Fibroblast of skin of scalp (primary cell): ENCODE results near the gene PANK2.
A peak's percentile ranks its signal among the peaks of the same experiment; 100 is the strongest.
"Not testable (repeated sequence)": the region's sequence is repeated elsewhere in the genome, so short reads cannot be mapped to it uniquely, and the experiment has no call there.

Source experiments
- DNase-seq: peaks from one replicate; pipeline ENCODE4 v3.0.0-alpha.2; 2013

PANK2 gene

DNA sequence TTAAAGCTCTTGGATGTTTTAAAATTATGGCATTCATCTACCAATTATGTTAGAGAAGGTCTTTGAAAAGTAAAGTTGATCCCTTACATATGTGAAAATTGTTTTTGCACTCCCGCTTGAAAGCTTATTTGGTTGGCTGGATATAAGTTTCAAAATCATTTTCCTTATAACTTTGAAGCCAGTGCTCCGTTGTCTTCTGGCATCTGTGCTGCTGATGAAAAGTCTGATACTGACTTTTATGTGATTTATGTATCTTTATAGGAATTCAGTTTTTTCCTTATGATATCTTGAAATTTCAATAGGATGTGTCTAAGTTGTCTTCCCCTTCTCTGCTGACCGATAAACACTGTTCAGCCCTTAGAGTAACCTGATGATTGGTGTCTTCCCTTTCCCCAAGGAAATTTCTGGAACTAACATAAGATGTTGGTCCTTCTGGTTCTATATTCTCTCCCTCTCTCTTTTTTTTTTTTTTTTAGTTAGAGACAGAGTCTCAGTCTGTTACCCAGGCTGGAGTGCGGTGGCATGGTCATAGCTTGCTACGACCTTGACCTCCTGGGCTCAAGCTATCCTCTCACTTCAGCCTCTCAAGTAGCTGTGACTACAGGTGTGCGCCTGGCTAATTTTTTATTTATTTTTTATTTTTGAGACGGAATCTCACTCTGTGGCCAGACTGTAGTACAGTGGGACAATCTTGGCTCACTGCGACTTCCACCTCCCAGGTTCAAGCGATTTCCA lies 12.7 kb downstream of the PANK2 start:
- DNase-seq: no peak

DNA sequence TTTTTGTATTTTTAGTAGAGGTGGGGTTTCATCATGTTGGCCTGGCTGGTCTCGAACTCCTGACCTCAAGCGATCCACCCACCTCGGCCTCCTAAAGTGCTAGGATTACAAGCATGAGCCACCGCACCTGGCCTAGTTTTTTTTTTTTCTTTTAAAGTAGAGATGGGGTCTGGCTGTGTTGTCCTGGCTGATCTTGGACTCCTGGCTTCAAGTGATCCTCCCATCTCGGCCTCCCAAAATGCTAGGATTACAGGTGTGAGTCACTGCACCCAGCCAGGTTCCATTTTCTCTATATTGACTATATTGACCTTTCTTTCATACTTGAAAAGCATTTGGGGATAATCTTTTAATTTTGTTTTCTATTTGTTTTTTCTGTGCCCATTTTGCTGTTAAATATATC lies 13.3 kb downstream of the PANK2 start:
- no peak for DNase-seq

DNA sequence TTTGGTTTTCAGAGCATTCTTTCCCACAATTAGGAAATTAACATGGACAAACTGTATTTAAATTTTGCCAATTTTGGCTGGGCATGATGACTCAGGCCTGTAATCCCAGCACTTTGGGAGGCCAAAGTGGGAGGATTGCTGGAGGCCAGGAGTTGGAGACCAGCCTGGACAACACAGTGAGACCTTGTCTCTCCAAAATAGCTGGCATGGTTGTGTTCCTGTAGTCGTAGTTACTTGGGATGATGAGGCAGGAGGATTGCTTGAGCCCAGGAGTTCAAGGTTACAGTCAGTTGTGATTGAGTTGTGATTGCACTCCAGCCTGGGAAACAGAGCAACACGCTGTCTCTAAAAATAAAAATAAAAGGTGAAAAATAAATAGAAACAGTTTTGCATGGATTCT lies 15.0 kb downstream of the PANK2 start:
- no peak for DNase-seq

DNA sequence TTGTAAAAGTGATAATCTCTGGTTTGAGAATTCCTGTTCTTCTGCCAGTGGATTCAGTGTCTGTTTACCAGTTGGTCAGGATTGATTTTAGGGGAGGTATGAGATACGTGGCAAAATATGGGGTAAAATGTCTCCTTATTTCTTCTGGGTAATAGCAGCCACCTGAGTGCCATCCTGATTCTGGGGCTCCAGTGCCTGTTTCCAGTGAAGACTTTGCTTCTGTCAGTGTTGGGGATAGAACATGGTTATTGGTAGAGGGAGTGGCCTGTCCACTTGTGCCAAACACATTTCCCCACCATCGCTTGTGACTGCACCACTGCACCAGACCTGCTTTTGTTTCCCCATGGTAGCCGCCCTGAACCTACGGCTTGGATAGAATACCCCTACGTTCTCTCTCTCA lies 15.7 kb downstream of the PANK2 start:
- DNase-seq: no peak

DNA sequence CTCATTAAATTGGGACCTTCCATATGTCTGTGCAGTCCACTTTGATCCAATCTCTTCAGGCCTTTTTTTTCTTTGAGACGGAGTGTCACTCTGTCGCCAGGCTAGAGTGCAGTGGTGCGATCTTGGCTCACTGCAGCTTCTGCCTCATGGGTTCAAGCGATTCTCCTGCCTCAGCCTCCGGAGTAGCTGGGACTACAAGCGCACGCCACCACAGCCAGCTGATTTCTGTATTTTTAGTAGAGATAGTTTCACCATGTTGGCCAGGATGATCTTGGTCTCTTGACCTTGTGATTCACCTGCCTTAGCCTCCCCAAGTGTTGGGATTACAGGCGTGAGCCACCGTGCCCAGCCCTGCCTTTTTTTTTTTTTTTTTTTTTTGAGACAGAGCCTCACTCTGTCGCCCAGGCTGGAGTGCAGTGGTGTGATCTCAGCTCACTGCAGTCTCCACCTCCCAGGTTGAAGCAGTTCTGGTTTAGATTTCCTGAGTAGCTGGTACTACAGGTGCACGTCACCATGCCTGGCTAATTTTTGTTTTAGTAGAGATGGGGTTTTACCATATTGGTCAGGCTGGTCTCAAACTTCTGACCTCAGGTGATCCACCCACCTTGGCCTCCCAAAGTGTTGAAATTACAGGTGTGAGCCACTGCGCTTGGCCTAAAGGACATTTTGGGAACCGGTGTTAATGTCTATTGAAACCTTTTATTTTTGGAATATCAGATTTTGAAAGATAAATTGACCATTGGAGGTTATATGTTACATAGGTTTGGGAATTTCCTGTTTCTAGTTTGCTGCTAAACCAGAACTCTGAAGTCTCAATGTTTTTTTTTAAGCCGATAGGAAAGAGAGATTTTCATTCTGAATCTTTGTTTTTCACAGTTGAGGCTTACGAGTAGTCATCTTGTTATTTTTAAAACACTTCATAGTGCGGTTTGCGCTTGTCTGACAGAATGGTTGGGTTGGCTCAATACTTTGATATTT lies 17.8 kb downstream of the PANK2 start:
- not testable (repeated sequence) for DNase-seq

DNA sequence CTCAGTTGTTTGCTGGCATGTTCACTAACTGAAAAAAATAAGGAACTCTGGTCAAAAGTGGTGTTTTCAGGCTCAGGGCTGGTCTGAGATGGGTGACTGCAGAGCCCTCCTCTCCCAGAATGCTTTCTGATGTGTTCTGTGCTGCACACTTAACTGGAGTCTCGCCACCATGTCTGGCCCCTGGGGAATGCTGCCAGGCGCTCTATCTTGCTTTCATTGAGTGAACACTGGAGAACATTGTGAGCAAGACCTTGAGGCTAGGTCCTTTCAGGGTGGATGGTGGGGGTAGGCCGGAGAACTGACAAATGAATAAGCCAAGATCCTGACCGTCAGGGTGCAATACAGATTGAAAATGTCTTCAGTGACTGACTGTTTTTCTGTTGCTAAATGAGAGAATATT lies 19.5 kb downstream of the PANK2 start:
- DNase-seq: no peak

DNA sequence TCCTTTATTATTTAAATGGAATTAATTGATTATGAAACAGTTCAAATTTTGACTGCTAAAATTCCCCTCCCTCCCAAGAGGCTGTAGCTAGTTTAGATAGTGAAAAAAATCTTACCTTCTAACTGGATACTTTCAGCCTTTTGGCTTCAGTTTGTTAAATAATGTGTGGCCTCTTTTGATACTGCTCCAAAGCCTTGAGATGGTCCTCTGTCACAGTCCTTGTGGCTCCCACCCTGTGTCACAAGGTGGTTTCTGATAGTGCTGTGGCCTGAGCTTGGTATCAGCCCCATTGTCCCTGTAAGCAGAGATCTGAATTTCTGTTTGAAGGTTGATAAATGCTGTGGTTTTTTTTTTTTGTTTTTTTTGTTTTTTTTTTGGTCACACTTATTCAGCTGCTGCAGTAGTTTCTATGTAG lies 20.8 kb downstream of the PANK2 start:
- no peak for DNase-seq

DNA sequence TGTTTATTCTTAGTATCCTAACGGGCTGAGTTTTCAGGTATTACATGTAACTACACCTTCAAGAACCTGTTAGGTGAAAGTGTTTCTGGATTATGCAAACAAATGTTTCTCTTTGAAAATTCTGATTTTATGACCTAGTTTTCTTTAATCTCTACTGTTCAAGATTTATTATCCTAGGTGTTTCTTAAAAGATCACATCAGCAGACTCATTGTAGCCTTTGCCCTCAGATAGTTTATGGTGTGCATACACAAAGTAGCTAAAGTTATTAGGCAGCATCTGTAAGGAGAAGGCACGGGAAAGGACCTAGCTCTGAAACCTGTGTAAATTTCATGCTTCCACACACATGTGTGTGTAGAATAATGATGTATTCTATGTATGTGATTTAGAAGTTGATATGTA lies 21.7 kb downstream of the PANK2 start:
- DNase-seq: no peak

DNA sequence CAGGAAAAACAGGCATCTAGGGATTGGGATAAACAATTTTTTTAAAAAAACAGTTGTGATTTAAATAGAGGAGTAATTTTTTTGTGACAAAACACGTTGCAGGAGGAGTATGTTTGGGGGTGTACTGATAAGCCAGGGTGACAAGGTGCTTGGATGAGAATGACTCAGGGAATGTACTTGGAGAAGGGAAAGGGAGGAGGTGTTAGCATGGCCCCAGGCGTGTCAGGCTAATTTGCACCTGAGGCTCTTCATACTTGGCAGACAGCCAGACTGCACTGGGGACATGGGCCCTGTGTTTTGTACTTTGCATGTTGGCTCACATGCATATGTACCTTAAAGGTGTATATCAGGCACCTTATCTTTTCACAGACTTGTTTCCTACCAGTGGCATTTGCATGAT lies 22.8 kb downstream of the PANK2 start:
- no peak for DNase-seq

DNA sequence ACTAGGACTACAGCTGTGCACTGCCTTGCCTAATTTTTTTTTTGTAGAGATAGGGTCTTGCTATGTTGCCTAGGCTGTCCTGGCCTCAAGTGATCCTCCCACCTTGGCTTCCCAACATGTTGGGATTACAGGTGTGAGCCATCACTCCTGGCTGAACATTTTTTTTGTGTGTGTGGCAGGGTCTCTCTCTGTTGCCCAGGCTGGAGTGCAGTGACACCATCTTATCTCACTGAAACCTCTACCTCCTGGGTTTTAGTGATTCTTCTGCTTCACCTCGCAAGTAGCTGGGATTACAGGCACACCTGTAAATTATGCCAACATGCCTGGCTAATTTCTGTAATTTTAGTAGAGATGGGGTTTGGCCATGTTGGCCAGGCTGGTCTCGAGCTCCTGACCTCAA lies 25.3 kb downstream of the PANK2 start:
- DNase-seq: no peak

DNA sequence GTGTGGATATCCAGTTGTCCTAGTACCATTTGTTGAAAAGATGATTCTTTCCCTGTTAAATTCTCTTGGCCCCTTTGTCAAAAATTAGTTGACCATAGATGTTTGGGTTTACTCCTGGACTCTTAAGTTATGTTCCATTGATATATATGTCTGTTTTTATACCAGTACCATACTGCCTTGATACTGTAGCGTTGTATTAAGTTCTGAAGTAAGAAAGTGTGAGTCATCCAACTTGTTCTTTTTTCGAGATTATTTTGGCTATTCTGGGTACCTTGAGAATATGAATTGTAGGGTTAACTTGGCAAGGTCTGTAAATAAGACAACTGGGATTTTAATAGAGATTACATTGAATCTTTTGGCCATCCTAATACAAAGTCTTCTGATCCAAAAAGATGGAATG lies 26.5 kb downstream of the PANK2 start:
- DNase-seq: no peak

DNA sequence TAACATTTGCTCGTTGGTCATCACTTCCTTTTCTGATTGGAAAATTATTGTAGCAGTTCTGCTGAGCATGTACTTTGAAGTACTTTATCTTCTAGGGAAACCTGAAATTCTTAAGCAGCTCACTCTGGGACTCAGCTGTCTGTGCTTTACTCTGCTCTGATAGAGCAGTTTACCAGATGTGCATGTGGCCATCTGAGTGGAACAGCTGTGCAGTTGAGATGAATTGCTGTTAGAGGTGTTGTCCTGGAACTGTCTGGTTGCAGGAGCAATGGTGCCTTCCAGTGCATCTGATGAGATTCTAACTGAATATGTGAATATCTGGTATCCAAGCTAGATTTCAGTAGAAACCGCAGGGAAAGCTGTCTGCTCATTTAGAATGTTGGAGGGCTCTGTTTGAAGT lies 27.2 kb downstream of the PANK2 start:
- no peak for DNase-seq

DNA sequence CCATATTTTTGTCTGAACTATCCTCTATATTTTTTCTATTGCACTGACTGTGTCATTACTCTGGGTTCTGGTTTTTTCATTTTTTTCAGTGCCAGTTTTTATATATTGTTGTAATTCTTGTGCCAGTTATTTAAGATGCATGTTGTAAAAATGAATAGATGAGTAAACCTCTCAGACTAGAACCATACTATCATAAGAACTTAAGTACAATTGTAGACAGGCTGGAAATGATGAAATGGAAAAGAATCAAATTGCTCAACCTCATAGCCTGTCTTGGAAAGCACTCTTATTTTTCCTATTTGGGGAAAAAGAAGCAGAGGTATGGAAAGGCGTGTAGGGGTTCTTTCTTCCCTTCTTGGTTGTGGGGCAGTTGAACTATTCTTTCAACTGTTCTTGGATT lies 30.2 kb downstream of the PANK2 start:
- no peak for DNase-seq

DNA sequence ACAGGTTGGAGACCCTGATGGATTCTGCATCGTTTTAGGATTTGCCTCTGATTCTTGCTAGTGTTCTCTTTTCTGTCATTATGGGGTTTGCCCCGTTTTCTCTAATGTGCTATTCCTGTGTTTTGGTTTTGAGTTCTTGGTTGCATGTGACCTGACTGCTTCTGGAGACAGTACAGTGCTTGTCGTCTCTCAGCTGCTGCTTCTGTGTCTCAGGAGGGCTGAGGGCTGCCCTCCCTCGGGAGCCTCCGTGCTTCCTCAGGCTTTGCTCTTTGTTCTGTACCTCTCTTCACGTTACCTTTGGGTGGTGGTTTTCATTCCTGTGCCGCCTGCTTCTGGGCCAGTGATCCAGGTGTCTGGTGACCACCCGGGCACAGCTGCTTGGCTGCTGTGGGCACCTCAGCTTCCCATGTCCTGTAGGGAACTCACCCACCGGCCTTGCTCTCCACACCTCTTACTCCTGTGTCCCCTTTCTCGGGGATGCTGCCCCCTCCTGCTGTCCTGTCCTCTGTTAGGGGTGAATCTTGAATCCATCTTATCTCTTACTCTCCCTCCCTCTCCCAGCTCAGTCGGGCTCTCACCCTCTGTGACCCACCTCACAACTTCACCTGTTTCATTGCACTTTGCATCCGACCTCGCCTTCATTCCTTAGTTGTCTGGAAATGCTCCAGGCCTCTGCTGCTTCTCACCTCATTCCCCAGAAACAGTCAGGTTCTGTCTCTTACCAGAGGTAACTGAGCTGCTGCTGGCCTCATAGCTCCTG lies 33.2 kb downstream of the PANK2 start:
- DNase-seq: no peak

DNA sequence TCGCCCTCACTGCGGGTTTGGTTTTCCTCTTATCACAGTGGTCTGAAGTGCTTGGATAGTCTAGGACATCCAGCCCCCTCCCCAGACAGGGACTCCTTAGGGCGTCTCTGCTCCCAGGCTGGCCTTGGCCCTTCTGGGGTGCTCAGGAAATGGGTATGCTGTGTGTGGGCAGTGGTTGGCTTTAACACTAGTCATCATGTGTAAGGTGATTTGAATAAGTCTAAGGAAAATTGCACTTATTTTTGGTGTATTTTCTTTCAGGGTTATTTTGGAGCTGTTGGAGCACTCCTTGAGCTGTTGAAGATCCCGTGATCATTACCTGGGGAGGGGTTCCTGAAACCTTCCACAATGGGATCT lies 33.8 kb downstream of the PANK2 start:
- DNase-seq: no peak

DNA sequence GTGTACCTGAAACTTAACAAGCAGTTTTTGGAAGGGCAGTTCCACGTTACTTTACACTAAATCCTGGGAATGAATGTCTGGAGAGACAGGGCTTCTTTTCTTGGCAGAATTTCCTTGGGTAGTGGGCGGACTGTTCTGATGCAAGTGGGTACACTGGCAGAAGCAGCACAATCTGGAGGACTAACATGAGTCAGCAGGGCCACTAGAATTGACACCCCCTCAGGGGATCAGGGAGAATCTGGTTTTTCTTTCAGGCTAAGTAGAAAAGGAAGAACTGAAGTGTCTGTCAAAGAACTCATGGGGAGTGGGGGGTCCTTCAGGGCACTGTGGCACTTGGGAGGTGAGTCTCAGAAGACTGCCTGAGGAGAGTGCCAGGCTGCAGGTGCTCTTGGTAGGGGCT lies 34.6 kb downstream of the PANK2 start:
- DNase-seq: peak; percentile 35

DNA sequence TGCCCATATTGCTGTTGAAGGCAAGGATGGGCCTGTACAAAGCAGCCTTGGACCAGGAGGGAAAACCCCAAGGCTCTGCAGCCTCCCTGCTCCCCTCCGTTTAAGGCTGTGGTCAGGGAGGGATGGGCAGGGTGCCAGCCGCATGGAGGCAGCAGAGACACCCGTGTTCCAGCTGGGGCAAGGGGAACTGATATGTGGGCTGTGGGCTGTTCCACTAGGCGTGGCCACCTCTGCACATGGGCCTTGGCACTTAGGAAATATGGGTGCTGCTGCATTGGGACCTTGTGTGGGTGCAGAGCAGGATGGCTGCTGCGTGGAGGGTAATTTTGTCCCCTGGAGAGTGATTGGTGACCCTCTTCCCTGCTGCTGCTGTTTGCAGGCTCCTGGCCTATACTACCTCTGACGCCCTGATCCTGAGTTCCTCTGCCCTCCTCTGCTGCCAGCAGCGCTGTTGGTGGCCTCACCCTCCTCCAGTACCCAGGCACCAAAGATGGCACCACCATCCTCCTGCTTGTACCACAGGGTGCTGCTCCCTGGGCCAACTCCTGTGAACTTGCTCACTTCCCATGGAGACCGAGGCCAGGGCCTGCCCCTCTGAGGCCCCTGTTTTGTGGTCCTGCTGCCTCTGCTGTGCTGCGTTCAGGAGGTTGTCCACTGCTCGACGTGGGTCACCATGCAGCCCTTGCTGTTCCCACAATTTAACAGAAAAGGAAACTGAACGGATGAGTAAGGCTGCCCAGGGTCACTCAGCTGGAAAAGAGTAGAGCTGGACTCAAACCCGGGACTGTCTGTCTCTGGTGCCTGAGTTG lies 35.3 kb downstream of the PANK2 start:
- no peak for DNase-seq

DNA sequence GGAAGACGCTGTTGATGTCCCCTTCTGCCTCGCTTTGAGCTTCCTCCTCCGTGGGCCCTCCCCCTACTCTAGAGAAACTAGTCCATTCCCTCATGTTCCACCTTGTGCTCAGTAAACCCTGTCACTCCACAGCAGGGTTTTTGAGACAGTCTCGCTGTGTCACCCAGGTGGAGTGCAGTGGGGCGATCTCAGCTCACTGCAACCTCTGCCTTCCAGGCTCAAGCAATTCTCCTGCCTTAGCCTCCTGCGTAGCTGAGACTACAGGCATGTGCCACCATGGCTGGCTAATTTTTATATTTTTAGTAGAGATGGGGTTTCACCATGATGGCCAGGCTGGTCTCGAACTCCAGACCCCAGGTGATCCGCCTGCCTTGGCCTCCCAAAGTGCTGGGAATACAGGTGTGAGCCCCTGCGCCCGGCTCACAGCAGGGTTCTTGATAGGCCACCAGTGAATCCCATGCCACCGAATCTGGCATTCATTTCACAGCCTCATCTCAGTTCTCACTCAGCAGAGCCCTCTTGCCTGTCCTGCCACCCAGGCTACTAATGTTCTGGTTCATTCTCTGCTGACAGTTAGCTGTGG lies 36.0 kb downstream of the PANK2 start:
- no peak for DNase-seq

DNA sequence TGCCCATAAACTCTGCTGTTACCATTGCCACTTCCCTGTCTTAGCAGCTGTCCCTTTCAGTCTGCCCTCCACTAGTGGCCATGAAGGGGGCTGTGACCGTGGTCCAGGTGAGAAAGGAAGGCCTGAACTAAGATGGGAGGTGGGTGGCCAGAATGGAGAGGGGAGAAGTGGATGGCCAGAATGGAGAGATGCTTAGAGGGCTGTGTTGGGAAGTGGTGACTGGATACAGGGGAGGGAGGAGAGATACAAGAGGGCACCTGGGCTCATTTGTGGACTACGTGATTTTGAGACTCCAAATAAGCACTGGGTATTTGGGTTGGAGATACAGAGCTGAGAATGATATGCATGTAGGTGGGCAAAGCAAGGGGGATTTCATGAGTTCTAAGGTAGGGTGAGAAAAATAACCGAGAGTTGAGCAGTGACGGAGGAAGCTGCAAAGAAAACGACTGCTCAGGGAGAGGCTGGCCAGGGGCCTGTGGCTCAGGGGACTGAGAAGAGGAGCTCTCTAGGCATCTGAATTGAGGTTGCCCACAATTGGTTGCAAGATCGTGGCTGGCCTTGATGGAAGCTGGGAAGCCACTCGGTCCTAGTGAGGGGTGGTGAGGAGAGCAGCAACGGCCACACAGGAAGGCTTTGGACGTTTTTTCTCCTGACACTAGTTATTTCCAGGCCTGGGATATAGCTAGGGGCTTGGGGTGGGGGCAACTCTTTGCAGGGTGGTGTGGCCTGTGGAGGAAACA lies 36.9 kb downstream of the PANK2 start:
- DNase-seq: no peak

DNA sequence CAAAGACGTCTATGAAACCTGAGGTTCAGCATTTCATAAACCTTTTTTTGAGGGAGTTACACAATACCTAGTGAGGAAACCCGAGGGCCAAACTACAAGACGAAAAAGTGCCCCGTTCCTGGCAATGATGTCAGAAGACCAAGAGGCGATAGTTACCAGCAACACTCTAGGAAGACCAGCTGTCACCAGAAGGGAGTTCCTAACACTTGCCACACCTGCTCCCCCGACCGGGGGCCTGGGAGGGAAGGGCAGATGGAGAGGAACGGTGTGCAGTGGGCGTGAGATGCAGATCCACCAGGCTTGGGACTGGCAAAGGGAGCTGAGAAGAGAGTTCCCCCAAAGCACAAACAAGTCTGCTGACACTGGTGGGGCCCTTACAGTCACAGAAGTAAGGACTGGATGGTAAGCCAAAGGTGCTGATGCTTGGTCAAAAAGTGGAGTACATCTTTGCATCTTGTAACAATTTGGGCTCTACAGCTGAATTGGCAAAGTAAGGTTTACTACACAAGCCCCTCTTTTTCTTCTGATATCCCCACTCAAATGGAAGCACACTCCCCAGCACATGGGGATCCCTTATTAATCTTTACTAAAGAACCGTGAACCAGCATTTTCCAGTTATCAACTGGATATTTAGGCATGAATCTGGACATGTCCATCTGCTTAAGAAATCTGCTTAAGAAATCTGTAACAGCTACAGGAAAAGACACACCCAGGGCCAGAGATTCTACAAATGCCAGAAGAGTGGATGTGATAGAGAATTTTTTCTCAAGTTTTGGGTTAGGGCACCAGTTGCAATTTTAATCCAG lies 38.5 kb downstream of the PANK2 start:
- DNase-seq: no peak

DNA sequence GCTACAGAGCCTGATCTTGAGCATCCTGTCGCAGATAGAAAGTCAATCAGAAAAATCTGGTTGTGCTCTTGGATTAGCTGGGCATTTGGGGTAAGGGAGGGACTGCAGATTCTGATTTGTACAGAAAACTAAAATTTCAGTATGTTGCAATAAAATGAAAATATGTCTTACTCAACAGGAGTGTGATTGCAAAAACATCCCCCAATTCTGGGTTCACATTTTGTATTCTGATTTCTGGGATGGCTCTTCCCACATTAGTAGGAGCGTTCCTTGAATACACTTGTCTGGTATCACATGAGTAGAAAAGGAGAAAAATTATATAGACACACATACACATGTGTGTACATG lies 40.5 kb downstream of the PANK2 start:
- no peak for DNase-seq
